HS-5 (cell line): ENCODE data around the gene TGFA.

Experiments used
- DNase-seq: peaks from one replicate; pipeline ENCODE4 v3.0.0-alpha.2; 2012; ENCODE audit warnings: low read depth

Gene TGFA

DNA sequence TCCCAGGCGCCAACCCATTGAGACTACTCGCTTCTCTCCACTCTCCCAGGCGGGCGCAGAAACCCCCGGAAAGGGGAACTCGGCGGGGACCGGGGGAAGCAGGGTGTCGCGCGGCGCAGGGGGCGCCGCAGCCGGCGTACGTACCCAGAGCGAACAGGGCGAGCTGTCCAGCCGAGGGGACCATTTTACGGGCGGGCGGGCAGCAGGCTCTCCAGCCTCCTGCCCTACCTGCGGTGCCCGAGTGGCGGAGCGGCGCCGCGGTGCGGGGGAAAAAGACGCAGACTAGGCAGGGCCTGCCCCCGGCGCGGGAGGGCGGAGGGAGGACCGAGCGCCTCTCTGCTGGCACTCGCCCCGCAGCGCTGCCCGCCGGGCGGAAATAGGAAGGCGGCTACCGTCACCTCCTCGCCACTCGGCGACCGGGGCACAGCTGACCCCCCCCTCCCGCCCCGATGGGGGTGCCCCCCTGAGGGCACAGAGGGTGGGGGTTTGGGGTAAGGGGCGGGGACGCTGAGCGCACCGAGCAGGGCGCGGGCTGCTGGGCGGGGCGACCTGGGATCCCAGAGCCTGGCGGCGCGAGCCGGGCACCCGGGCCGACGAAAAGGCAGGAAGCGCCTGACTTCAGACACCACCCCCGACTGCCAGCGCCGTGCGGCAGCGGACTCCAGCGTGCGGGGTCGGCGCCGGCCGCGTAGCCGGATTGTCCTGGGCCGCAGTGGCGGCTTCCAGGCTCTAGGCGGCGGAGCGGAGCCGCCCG lies at the start of gene TGFA:
Gene TGFA, minus strand, starts transcription at position 243 of the 754 bp plus-strand sequence. Its CDS starts 59 bp downstream, at position 184.
- DNase-seq: peak; percentile 10

DNA sequence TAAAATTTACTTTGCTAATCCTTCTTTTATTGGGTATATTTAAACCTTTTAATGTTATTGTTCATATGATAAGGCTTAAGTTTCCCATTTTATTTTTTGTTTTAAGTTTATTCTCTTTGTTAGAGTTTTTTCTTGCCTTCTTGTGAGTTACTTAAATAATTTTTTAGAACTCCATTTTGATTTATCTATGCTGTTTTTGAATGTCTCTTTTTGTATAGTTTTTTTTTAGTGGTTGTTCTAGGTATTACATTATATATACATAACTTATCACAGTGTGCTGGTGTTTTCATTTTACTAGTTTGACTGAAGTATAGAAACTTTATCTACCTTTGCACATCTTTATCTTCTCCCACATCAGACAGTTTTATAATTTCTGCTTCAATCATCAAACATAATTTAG lies 49.4 kb upstream of the TGFA start:
- no peak for DNase-seq

DNA sequence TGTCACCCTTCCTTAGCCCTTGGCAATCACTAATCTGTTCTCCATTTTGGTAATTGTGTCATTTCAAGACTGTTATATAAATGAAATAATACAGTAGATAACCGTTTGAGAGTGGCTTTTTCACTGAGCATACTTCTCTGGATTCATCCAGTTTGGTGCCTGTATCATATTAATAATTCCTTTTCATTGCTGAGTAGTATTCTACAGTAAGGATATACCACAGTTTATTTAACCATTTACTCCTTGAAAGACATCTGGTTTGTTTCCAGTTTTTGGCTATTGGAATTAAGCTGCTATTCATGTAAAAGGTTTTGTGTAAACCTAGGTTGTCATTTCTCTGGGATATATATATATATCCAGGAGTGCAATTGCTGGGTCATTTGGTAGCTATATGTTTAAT lies 44.6 kb upstream of the TGFA start:
- DNase-seq: no peak

DNA sequence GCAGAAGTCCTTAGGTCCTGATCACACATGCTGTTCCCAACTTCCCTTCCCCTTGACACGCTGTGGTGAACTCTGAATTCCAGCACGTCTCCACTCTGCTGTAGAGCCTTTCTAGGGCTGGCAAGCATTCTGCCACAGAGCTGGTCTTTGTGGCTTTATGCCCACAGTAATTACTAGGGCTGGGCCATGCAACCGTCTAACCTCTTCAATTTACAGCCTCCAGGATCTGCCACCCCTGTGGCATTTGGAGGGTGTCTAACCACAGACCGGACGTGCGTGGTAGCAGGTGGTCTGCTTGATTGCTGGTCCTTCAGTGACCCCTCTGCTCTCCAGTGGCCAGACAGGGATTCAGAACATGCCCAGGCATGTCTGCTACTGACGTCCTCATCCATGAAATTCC lies 43.1 kb upstream of the TGFA start:
- DNase-seq: no peak

DNA sequence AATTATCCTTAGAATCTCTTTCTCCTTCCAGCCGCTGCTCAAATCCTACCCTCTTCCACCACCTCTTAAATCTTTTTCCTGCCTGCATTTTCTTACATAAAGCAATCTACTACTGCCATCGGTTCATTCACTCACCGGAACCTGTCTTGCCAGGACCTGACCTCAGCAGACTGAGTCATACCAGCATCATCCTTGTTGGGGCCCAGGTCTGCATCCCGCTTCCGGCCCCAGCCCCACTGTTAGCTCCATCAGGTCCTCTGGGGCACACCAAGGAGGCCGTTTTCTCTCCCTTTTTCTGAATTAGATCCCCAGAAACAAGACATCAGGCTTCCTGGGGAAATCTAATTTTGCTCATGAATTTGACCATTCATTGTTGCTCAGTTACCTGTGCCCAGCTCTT lies 42.7 kb upstream of the TGFA start:
- no peak for DNase-seq

DNA sequence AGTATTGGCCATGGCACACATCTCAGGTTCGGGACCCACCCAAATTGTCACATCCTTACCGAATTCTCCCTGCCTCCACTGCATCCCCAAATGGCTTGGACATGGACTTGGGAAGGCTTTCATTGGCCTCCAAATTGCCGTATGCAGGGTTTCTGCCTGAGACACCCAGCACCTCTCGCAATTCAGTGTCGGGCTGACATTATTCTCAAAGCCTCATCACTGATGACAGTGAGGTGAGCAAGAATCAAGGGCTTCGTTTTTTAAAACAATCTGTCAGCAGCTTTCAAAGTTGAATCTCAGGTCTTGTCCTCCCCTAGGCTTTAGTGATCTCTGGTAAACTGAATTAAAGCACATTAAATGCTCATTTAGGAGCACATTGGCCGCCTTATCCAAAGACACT lies 29.5 kb upstream of the TGFA start:
- no peak for DNase-seq

DNA sequence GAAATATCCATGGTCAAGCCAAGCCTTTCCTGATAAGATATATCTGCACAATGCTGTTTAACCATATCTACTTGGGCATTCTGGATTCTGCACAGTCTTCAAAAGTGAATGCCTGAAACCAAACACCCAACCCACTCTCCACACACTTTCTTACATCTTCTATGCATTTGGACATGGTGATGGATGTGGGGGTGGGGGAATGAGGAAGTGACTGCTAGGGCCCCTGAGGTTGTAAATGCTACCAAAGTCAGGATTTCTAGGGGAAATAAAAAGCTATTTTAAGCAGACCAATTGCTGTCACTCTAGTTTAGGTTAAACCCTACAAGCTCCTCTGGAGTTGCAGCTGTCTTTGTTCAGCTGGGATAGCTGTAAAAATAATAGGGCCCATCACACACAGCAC lies 26.7 kb upstream of the TGFA start:
- no peak for DNase-seq

DNA sequence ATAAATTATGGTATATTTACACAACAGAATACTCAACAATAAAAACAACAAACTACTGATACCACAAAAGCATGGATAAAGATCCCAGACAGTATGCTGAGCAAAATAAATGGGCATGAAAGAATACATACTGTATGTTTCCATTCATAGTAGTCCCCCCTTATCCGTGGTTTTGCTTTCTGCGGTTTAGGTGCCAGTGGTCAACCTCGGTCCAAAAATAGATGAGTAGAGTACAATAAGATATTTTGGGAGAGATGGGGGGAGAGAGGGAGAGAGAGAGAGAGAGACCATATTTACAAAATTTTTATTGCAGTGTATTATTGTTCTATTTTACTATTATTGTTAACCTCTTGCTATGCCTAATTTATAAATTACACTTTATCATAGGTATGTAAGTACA lies 21.0 kb upstream of the TGFA start:
- DNase-seq: no peak

DNA sequence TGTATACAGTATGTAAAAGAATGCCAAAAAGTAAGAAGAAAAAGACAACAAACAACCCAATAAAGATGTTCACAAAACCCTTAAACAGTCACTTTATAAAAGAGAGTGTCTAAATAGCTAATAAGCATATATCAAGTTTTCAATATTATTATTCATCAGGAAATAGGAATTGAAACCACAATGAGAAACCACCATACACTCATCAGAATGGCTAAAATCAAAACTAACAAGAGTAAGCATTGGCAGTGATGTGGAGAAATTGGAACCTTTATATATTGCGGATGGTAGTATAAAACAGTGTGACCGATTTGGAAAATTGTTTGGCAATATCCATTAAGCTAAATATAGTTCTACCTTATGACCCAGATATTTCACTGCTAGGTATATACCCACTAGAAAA lies 20.5 kb upstream of the TGFA start:
- no peak for DNase-seq

DNA sequence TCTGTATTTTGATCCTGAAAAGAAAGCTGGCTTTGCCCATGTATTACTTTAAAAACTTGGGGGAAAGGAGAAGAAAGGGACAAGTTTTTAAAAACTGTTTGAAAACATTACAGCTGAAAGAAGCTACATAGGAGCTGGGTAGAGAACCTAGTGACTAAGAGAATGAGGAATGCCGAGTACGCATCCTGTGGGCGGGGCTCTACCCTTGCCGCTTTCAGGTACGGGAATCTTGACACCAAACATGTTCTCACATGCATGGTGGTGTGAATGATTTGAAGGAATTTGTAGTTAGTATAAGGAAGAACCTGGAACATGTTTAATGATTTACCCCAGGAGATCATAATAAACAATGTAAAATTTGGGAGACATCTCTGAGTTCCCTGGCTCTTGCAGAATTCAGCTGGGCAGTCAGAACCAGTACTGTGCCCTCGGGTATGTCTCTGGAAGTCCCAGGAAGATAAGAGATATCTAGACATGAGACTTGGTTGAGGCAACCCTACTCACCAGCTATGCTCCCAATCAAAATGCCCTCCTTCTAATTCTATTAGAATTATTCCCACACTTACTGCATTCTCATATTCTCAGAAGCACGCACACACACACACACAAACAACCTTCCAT lies 16.5 kb upstream of the TGFA start:
- no peak for DNase-seq

DNA sequence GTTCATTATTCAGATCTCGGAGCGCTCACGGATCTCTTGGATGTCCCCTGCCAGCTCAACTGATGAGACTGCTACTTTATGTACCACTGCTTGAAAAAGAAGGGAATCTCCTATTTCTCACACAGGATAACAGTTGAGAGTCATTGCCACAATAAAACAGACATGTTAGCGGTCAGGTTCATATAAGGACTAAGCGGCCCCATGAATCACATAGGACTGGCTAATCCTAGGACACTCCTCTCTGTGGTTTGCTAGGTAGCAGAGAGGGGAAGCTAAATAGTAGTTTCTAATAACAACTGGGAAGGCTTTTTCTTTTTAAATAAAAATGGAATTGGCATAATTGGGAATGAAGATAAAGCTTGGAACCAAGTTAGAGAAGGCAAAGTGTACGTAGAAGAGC lies 15.9 kb upstream of the TGFA start:
- no peak for DNase-seq

DNA sequence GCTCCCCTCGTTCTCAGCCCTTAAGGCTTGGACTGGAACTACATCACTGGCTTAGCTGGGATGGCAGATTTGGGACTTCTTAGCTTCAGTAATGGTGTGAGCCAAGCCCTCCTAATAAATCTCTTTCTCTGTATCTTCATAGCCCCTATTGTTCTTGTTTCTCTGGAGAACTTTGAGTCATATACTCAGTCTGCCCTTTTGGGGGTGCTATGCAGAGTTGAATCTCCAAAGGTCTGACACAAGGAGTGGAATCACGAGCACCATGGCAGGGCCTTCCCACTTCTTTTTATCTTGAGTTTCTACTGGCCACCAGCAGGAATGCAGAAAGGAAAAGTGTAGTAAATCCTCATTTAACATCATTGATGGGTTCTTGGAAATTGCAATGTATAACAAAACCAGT lies 13.3 kb upstream of the TGFA start:
- no peak for DNase-seq

DNA sequence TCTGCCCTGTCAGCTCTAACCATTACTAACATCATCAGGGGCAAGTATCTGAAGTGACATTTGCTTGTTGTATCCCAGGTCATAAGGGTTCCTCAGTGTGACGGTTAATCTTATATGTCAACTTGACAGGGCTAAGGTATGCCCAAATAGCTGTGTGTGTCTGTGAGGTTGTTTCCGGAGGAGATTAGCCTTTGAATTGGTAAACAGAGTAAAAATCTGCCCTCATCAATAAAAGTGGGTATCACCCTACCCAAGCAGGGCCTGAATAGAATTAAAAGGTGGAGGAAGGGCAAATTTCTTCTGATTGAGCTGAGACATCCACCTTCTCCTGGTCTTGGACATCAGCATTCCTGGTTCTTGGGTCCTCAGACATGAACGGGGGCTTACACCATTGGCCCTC lies 12.8 kb upstream of the TGFA start:
- DNase-seq: no peak

DNA sequence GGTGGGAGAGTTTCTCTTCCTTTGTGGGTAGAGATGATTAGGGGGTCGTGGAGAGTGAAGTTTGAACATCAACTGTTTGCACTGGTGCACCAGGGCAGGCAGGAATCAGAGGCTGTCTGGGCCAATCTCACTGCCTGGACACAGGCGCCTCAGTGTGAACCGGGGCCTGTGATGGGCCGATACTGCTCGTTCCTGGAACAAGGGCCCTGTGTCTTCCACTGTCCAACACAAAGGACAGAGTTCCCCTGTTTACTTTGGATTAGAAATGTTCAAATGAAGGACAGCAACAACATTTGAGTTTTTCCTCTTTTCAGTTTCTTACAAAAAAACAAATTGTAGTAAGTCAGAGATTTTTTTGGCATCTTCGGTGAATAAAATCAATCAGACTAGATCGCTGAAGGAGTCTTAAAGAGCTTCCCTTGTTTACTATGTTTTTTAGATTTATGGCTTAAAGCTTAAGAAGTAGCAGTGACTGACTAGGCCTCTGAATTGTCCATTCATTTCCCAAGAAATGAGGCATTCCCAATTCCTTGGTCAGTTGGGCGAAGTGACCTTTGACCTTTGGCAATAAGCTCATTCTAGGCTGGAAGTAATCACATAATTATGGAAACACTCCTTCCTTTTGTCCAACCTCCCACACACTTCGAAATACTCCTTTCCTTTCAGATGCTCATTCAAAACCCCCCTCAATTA lies 11.6 kb upstream of the TGFA start:
- no peak for DNase-seq

DNA sequence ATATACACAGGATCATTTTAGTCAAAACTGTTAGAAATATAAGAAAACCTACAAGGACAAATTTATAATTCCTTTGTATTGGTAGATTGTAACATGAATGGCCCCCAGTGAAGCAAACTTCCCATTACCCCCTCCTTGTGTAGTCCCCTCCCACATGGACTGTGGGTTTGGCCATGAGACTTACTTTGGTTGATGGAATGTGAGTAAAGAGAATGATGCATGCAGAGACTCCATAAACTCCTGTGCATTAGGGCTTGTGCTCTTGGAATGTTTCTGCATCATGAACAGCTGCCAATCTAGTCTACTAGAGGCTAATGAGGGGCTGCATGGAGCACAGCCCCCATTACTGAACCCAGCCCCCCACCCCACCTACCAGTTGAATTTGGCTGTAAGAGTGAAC lies 8.3 kb upstream of the TGFA start:
- DNase-seq: no peak

DNA sequence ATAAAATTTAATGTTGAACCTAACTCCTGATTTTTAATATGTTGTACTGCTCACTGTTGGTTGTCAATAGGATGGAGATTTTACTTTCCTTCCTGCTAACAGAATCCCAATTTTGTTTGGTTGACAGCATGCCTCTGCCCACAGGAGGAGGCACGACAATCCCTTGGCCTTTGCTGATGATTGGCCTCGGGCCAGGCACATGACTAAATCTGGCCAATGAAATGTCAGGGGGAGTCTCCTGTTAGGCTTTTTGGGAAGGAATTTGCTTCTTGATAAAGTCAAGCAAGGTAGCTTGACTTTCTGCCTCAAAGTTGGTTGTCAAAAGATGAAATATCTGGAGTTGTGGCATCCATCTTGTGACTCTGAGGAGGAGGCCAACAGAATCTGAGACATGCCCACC lies 6.8 kb upstream of the TGFA start:
- DNase-seq: no peak

DNA sequence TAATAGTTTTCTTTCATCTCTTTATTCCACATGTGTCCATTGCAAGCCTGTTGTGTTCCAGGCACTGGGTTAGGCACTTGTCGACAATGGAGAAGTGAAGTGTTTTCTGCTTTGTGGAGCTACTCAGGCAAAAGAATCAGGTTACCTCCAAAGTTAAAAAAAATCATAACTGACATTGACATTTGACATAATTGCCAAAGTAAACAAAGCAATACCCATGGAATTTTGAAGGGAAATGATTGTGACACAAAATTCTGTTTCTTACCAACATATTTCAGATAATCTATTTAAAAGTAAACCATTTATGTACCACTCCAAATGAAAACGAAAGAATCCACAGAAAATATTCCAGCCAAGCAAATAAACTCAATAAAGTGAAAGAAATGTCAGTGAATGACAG lies 6.4 kb upstream of the TGFA start:
- DNase-seq: no peak

DNA sequence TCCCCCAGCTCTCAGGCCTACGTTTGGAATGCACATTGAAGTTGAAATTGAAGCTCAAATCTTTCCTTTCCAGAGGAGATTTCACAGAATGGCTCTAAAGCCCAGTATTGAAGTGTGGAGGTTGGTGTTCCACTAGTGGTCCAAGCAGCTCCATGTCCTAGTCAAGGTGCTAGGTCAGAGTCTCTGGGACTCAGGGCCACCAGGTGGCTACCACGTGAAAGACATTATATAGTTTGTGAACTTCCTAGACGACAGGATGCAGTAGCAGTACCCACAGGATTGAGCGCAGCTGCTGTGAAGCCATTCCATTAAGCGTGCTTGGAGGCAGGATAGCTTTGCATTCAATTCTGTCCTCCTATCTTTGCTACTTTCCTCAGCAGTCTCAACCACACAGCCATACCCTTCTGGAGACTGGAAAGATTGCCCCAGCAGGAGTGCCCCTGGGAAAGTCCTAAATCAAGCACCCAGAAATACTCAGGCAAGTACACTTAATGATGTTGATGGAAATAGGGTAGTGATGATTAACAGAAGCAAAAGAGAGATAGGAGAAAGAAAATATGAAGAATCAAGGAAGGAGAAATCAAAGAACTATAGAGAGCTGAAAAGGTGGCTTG lies 4.7 kb upstream of the TGFA start:
- DNase-seq: no peak

DNA sequence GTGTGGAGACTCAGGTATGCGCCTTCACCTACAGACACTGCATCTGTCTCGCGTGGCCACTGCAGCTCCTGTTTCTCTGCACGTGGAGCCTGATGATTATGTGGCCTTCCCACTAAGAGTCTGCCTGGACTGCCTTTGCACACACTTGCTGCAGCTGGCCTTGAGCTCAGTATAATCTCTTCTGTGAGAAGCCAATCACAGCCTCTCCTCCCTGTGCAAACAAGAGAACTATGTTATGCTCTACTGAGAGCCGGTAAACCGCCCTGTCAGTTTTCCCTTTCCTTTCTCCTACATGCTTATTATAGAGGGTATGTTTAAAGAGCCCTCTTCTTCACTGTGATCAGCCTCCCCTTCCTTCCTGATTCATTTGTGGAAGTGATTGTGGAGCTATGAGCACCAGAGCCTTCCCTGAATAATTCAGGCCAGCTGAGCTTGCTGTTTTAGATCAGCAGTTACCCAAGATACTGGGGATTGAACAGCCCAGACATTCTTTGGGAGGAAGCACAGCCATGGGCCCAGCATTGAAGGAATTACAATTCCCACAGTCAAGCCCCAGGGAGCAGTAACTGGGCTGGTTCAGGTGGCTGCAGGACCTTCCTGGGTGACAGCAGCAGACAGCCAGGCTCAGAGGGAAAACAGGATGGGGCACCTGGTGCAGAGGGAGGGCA lies 3.7 kb upstream of the TGFA start:
- no peak for DNase-seq

DNA sequence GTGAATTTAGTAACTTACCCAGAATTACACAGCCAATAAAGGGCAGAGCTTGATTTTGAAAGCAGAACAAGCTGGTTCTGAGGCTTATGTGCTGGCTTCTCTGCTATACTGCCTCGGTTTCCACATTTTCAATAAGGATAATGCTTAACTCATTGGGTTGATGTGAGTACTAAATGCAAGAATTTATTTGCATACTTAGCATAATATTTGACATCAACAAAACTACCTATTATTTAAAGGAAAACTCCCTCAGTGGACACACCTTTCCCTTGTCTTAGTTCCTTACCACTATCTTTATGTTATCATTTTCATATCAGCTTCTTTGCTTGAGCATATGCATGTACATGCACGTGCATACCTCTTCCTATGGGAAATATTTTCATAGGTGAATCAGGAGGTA lies 3.0 kb upstream of the TGFA start:
- DNase-seq: no peak

DNA sequence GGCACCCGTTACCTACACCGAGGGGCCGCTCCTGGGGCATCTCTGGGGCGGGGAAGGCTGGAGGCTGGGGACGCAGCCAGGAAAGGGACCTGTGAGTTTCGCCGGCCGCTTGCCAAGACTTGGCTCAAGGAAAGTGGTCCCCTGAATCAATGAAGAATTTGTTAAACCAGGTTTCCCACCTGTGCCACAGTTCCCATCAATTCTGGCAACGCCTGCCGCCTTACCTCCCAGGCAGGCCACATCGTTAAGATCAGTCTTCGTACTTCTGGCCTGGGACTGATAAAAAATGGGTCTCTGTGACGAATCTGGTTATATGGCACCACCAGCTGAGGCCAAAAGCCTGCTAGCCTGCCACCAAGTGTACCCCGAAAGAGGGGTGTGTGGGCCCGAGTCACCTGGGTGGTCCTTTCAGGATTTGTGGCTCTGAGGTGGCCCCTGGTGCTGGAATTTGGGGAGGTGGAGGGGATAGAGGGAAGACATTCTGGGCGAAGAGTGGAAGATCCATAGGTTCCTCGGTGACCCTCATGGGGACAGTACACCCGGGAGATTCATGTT lies 789 bp upstream of the TGFA start:
- no peak for DNase-seq

DNA sequence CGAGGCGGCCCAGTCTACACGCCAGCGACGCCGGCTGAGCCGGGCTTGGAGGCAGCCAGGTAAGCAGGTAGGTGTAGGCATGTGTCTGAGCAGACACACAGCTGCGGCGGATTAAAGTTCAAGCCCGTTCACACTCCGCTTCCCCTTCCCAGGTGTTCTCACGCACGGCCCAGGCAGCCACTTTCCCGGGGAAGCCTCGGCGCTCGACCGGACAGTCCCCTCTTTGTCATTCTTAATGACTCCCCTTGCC lies 367 bp downstream of the TGFA start:
- no peak for DNase-seq
